ENCODE results near the gene LTB4R2. TPM values are rescaled to one million over a fixed set of nuclear protein-coding genes. Genes with fewer than 3 reads are reported as not detected.

Gene LTB4R2
- total RNA-seq, 2 experiments from 2014 or later = 15.7 to 37.6 TPM

DNA sequence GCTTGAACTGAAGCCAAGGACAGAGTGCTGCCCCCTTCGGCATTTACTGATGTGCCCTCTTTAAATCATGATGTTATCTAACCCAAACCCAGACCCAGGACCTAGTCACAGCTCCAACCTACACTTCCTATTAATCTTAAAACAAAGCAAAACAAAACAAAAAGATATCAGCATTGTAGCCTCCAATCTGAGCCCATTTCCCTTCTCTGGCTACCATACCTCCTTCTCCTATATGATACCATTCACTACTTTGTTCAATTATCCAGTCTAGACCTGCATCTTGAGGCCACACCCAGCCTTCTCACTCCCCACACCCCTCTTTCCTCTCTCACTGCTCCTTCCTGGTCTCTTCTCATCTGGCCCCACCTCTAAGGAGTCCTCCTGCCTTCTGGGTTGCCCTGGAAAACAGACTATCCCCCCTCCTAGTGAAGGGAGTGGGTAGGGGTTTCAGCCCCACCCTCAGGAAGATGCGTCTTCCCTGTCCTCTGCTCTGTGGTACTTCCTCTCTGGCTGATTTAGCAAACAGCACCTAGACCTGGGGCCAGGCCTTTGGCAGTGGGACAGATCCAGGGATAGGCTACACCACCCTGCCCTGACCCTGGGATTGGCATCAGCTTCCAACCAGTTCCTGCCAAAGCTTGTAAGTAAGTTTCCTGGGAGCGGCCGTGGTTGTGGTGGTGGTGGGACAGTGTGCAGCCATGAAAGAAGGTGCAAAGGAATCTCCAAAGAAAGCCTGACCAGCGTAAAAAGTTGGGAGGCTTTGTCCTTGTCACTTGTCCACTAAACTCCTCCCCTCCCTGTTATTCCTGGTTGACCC lies 4.6 kb downstream of the LTB4R2 start:
- BruUV-seq (replicated peaks) = no TSS peak
- no peaks in the 10 kb centered on the region for H3K9me3 ChIP-seq (ENCODE audit: low read length)
- peaks cover 38% of the 10 kb centered on the region for H3K4me1 ChIP-seq (ENCODE audit: insufficient read depth, low read length, poor library complexity, severe bottlenecking)
- CTCF ChIA-PET (ENCODE audit: unreplicated experiment) = no interaction called here
- TF ChIP-seq, protein P1, sequence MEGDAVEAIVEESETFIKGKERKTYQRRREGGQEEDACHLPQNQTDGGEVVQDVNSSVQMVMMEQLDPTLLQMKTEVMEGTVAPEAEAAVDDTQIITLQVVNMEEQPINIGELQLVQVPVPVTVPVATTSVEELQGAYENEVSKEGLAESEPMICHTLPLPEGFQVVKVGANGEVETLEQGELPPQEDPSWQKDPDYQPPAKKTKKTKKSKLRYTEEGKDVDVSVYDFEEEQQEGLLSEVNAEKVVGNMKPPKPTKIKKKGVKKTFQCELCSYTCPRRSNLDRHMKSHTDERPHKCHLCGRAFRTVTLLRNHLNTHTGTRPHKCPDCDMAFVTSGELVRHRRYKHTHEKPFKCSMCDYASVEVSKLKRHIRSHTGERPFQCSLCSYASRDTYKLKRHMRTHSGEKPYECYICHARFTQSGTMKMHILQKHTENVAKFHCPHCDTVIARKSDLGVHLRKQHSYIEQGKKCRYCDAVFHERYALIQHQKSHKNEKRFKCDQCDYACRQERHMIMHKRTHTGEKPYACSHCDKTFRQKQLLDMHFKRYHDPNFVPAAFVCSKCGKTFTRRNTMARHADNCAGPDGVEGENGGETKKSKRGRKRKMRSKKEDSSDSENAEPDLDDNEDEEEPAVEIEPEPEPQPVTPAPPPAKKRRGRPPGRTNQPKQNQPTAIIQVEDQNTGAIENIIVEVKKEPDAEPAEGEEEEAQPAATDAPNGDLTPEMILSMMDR (conservative IDR thresholded peaks at IDR 0.05; ENCODE audit: low read length) = no peak
- TF ChIP-seq EZH2phosphoT487 (IDR thresholded peaks at IDR 0.05; ENCODE audit: borderline replicate concordance, low read depth, low read length) = no peak
- no peaks in the 10 kb centered on the region for H3K9me2 ChIP-seq (ENCODE audit: insufficient read depth, low read length)
- H3K4me2 ChIP-seq (ENCODE audit: low read length) = no peak overlapping the region
- intact Hi-C loops (cut with micrococcal nuclease; ENCODE audit: unreplicated experiment) = no loop called here
- no peak for DNase-seq (ENCODE audit: low spot score)
- H3K4me3 ChIP-seq (ENCODE audit: low read depth, low read length, poor library complexity, severe bottlenecking) = no peak overlapping the region
- no peak overlapping the region for H3K27ac ChIP-seq (ENCODE audit: low read depth, low read length, poor library complexity, severe bottlenecking)
- peaks cover 42% of the 10 kb centered on the region for H3K36me3 ChIP-seq (ENCODE audit: insufficient read depth, low read length)
- H4K20me1 ChIP-seq (ENCODE audit: insufficient read depth, low read length) = no peaks in the 10 kb centered on the region
- H3K79me2 ChIP-seq (ENCODE audit: insufficient read depth, low read depth, low read length) = no peaks in the 10 kb centered on the region
- no peak overlapping the region for H2AFZ ChIP-seq (ENCODE audit: low read length)
- POLR2A ChIA-PET = no interaction called here

DNA sequence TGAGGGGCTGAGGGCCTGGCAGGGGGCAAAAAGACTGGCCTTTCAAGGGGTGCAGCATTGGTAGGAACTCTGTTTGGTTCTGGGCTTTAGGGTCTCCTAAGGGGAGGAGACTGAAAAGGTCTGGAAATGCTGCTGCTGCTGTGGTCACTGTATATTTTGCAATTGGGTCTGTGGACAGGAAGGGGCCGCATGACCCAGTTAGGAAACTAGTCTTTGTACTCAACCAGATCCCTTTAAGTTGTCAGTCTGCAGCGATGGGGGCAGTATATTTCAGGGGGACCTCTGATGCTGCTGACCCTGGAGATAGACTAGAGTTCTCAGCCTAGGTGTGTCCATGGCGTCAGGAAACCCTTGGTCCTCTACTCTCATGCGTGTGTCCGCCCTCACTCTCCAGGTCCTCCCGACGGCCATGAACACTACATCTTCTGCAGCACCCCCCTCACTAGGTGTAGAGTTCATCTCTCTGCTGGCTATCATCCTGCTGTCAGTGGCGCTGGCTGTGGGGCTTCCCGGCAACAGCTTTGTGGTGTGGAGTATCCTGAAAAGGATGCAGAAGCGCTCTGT lies 5.4 kb downstream of the LTB4R2 start:
- Histone ChIP-seq H3K4me3 (ENCODE audit: low read depth, low read length, poor library complexity, severe bottlenecking) (no peak overlapping the region), H2AFZ (ENCODE audit: low read length) (no peak overlapping the region), H3K9me2 (ENCODE audit: insufficient read depth, low read length) (no peaks in the 10 kb centered on the region), H3K4me1 (ENCODE audit: insufficient read depth, low read length, poor library complexity, severe bottlenecking) (peaks cover 34% of the 10 kb centered on the region), H3K79me2 (ENCODE audit: insufficient read depth, low read depth, low read length) (no peaks in the 10 kb centered on the region), H3K4me2 (ENCODE audit: low read length) (no peak overlapping the region), H3K27ac (ENCODE audit: low read depth, low read length, poor library complexity, severe bottlenecking) (no peak overlapping the region), H3K36me3 (ENCODE audit: insufficient read depth, low read length) (peaks cover 35% of the 10 kb centered on the region), H4K20me1 (ENCODE audit: insufficient read depth, low read length) (no peaks in the 10 kb centered on the region), H3K9me3 (ENCODE audit: low read length) (no peaks in the 10 kb centered on the region)
- TF ChIP-seq, protein P1 (conservative IDR thresholded peaks at IDR 0.05; ENCODE audit: low read length) = no peak
- no peak for TF ChIP-seq EZH2phosphoT487 (IDR thresholded peaks at IDR 0.05; ENCODE audit: borderline replicate concordance, low read depth, low read length)
- ChIA-PET POLR2A (no interaction called here), CTCF (ENCODE audit: unreplicated experiment) (no interaction called here)
- no TSS peak for BruUV-seq (replicated peaks)
- DNase-seq (ENCODE audit: low spot score) = no peak
- intact Hi-C loops (cut with micrococcal nuclease; ENCODE audit: unreplicated experiment) = no loop called here

Measured in OCI-LY7 (cell line).